ELR (cell line): Measurements from ENCODE around the gene LARP1.
"Not testable (repeated sequence)": the region's sequence is repeated elsewhere in the genome, so short reads cannot be mapped to it uniquely, and the experiment has no call there.

Source experiments
- DNase-seq: peaks from one replicate; pipeline ENCODE4 v3.0.0-alpha.2; 2015; ENCODE audit warnings: low read depth

The LARP1 gene

DNA sequence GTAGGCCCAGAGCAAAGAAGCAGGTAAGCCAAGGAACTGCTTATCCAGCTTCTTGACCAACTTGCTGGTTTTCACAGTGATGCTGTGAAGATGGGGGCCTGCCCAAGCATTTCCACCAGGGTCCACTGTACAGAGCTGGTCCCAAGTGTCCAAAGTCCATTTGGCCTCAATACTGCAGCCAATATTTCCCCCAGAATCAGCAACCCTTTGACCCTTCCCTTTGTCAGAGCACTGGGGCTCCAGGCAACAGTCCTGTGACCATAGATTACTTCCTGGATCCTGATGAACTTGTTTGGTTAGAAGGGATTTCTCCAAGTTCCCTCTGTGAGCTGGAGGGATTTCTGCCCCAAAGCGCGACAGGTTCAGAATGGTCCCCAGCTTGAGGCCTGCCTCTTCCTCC is 68.9 kb downstream of the LARP1 start:
- no peak for DNase-seq

DNA sequence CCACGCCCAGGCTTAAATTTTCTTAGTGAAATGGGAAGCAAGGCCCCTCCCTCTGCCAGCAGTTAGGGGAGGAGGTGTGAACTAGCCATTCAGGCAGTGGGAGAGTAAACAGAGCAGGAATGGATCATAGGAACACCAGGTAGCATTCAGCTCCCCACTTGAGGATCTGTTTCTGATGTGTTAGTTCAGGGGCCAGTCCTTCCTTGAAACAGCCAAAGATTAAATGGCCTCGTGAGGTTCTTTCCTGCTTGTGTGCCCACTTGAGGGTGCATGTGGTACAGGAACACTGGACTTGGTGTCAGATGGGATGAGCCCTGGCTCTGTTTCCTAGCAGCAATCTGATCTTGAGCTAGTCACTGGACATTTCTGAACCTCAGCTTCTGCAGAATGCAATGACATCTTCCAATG is 74.0 kb downstream of the LARP1 start:
- DNase-seq, result no peak

- DNase-seq, result peak; percentile 61
Observed at GRCh38 chr5:154829589-154830218, 74.5 kb downstream of the LARP1 start.

- no peak for DNase-seq
Observed at GRCh38 chr5:154830219-154830595, 75.0 kb downstream of the LARP1 start.

GRCh38 chr5:154830596-154830995 is 75.4 kb downstream of the LARP1 start:
- DNase-seq, result no peak

DNA sequence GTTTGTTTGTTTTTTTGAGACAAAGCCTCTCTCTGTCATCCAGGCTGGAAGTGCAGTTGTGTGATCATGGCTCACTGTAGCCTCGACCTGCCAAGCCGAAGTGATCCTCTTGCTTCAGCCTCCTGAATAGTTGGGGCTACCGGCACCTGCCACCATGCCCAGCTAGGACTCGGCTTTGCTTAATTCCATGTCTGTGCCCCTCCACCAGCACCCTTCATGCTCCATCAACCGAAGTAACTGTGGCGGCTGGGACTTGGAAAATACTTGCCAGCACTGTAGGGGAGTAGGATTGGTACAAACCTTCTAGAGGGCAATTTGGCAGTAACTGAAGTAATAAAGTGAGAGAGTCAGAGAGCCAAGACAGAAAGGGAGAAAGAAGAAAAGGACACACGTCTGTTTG is 76.3 kb downstream of the LARP1 start:
- DNase-seq, result no peak

DNA sequence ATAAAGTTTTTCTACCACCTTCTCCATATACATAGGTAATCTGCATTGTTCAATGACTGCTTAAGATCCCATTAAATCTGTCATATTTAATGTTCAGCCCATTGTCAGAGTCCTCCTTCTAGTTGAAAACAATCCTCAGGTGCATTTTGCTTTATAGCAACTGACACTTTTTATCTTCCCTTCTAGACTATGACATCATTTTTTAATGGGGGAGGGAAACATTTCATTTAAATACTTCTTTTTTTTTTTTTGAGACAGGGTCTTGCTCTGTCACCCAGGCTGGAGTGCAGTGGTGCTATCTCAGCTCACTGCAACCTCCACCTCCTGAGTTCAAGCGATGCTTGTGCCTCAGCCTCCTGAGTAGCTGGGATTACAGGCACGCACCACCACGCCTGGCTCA is 77.6 kb downstream of the LARP1 start:
- DNase-seq, result not testable (repeated sequence)

GRCh38 chr5:154834053-154834452 is 78.9 kb downstream of the LARP1 start:
- DNase-seq, result no peak

GRCh38 chr5:154835701-154836052 is 80.5 kb downstream of the LARP1 start:
- DNase-seq, result not testable (repeated sequence)

DNA sequence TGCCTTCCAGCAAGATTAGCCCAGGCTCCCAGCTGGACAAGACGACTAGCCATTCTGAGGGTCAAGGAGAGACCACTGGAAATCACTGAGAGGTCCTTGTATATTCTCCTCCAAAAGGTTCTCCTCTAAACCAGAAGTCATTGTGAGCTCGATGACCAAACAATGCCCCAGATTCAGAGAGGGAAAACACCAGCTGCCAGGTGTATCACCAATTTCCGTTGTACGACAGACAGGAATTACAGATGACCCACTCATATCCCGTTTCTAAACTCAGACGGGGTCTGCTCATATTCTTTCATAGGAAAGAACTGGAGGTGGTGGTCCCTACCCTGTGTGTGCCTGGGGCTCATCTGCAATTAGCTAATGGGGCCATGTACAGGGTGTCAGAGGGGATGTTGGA is 81.0 kb downstream of the LARP1 start:
- DNase-seq, result no peak

- no peak for DNase-seq
Observed at GRCh38 chr5:154837009-154837901, 82.1 kb downstream of the LARP1 start.

DNA sequence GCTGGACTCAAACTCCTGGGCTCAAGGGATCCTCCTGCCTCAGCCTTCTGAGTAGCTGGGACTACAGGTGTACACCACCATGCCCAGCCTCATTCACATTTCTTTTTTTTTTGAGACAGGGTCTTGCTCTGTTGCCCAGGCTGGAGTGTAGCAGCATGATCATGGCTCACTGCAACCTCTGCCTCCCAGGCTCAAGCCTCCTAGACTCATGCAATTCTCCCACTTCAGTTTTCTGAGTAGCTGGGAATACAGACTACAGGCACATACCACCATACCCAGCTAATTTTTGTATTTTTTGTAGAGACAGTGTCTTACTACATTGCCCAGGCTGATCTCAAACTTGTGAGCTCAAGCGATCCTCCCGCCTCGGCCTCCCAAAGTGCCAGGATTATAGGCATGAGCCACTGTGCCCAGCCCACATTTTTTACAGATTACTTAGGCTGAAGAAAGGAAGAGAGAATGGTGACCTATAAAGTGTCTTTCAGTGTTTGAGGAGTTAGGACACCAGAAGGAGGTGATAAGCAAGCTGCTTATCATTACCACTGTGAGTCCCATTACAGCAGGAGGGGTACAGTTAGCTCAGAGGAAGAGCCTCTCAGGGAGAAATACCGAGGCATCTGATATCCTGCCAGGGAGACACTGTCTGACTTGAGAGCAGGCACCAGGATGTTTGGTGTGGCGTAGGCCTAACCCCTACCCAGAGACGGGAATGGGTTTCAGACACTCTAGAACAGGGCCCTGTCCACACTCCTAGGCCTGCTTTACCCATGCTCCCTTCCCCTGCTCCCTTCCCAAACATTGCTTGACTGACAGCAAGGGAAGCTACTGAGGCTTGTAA is 85.5 kb downstream of the LARP1 start:
- no peak for DNase-seq

DNA sequence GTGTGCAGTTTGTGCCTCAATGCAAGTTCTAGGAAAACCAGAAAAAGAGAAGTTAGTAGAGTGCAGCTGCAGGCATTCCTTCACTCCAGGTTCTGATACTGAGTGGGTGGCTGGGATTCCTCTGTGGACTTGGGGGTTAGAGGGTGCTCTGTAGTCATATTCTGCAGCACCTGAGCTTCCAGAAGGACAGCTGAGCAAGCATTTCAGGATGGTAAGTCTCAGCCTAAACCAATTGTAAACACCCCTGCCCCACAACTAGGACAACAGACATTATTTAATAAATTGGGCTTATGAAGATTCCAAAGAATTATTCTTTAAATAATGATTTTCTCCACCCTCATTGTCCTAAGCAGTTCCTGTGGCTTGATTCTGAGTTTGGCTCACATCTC is 86.1 kb downstream of the LARP1 start:
- DNase-seq, result no peak

DNA sequence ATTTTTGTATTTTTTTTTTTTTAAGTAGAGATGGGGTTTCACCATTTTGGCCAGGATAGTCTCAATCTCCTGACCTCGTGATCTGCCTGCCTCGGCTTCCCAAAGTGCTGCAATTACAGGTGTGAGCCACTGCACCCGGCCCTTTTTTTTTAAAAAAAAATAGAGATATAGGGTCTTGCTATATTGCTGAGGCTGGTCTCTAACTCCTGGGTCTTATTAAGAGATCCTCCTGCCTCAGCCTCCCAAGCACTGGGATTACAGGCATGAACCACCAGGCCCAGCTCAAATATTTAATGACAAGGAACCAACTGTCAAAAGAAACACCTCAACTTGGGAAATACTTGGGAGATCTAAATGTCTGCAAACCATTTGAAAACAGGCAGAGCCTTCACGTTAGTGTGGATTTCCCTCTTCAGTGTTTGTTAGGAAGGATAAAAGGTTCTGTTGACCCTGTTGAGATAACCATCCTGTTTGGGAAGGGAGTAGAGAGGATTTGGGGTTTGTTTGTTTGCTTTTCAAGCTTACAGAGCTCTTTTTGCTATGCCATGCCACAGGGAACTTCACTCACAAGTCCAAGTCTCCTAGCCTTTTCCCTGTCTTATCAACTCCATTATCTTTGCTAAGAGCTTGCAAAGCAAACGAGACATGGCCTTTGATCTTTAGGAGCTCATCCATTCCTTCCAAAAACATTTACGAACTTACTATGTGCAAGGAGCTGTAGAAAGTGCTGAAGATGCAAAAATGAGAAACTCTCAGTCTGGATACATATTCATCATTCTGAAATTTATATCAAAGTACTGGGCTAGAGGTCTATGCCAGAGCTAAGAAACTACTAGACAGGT is 87.7 kb downstream of the LARP1 start:
- no peak for DNase-seq

DNA sequence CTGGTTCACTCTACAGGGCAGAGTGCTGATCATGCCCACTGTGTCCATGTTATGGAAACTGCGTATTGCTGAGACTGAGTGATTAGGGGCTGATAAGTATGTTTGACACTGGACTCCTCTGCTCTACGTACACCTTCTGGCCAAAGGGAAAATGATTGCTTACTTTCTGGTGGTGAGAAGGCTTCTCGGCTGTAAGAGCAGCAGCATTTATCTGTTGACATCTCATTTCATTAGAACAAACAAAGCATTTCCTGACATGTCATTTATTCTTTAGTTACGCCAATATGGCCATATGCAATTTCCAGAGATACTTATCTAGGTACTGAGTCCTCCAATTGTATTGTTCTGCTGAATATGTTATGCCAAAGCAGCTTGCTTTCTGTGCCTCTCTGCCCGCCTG is 89.6 kb downstream of the LARP1 start:
- DNase-seq, result no peak

- no peak for DNase-seq
Observed at GRCh38 chr5:154849264-154849785, 94.1 kb downstream of the LARP1 start.

DNA sequence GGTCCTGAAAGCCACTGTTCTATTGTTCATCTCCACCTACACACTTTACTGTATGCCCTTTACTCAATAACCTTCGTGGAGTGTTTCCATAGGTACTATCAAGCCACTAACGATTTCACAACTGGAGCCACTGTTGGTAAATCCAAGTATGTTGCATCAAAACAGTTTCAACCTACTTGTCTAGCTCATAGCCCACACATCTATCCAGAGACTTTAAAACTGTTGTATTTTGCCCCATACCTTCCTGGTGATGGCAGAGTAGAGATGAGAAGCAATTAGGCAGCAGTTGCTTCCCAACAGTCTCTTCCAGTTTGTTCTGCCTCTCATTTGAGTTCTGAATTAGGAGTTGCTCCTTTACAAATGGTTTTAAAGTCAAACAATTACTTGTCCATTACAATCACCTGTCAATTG is 94.6 kb downstream of the LARP1 start:
- DNase-seq, result no peak

DNA sequence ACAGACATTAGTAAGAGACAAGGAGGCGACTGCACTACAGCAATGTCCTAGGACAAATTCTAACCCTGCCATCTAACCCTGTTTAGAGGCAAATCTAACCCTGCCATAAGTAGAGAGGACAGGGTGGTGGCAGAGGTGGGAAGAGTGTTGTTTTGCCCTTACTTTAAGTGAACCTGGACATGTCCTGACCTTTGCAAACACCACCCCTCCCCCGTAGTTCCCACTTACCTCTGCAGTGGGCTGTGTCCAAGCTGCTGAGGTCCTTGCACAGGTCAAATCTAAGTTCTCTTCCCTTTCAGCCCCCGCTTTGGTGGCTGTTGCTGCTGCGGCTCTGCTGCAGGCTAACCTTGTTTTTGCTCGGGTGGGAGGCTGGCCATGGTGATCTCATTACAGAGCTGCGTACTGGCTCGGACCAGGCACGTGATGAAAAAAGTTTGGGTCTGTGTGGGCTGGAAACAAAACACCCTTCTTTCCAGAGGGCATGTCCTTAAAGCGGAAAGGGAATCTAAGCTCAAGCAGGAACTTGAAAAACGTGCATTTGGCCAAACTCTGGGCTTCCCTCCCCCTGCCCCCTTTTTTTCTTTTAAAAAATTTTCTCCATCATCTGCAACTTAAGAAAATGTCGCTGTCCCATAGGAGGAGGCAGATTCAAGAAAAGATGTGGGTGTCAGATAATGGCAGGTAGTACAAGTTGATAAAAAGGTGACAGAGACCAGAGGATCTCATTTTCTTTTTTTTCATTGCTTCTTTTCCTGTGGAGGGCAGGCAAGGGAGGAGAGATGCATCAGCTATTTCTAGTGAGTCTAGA is 95.3 kb downstream of the LARP1 start, which contains the start of gene FAXDC2:
TSS of gene FAXDC2 (minus strand) at position 349 of the 808 bp plus-strand sequence. CDS start 12,425 bp downstream, outside the sequence.
- peak; percentile 73 for DNase-seq

DNA sequence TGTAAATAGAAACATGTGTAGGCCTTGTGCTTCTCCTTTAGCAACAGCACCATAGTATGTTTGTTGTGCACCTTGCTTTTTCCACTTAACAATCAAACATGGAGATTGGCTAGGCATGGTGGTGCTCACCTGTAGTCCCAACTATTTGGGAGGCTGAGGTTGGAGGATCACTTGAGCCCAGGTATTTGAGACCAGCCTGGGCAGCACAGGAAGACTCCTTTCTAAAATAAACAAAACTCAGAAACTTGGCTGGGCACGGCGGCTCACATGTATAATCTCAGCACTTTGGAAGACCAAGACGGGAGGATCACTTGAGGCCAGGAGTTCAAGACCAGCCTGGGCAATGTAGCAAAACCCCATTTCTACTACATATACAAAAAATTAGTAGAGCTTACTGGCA is 96.2 kb downstream of the LARP1 start:
- DNase-seq, result no peak

- peak; percentile 97 for DNase-seq
Observed at GRCh38 chr5:154857530-154858296, 102.5 kb downstream of the LARP1 start.
